CD14-positive monocyte (primary cell): Measurements from ENCODE around the gene CCDC107. TPM values are rescaled to one million over a fixed set of nuclear protein-coding genes. Genes with fewer than 3 reads are reported as not detected.

Experiments used
- DNase-seq, 3 donors: peaks; one replicate each; pipeline ENCODE4 v3.0.0-alpha.2; 2011 to 2022
- H2AFZ ChIP-seq: 2 replicates; pipeline ENCODE4 v1.6.0; 2012; ENCODE audit warnings: mild to moderate bottlenecking, low read depth, low read length, inconsistent platforms; ENCODE audit not compliant: insufficient read depth, poor library complexity, severe bottlenecking
- H3K27ac ChIP-seq, 2 donors: 1 replicate in 1 of 2; 2 replicates in 1 of 2; pipeline ENCODE4 v1.5.1; 2012 to 2013; ENCODE audit warnings: low read length in 2 of 2, control low read depth in 1 of 2, inconsistent platforms in 1 of 2, low read depth in 1 of 2, mild to moderate bottlenecking in 1 of 2
- H3K27me3 ChIP-seq, 2 donors: one replicate each; pipeline versions ENCODE4 v1.6.0 to v1.6.1; 2011 to 2013; ENCODE audit warnings: low read length in 2 of 2; ENCODE audit not compliant: control insufficient read depth in 2 of 2, insufficient read depth in 2 of 2
- H3K36me3 ChIP-seq, 2 donors: replicated peaks in 1 of 2; 1 replicate in 1 of 2; 2 replicates in 1 of 2; pipeline versions ENCODE4 v1.5.1 to v1.6.1; 2012 to 2013; ENCODE audit warnings: low read length in 2 of 2, control low read depth in 1 of 2, inconsistent platforms in 1 of 2, mild to moderate bottlenecking in 1 of 2; ENCODE audit not compliant: insufficient read depth in 2 of 2, control insufficient read depth in 1 of 2
- H3K4me1 ChIP-seq, 2 donors: 1 replicate in 1 of 2; 2 replicates in 1 of 2; pipeline versions ENCODE4 v1.5.1 to v1.6.1; 2012 to 2013; ENCODE audit warnings: low read length in 2 of 2, control low read depth in 1 of 2, inconsistent platforms in 1 of 2, mild to moderate bottlenecking in 1 of 2, moderate library complexity in 1 of 2; ENCODE audit not compliant: insufficient read depth in 2 of 2, control insufficient read depth in 1 of 2
- H3K4me2 ChIP-seq: replicated peaks from 2 replicates; pipeline ENCODE3; 2012; ENCODE audit warnings: low read length, moderate library complexity, mild to moderate bottlenecking; ENCODE audit not compliant: poor library complexity, severe bottlenecking; ENCODE audit errors: extremely low read depth
- H3K4me3 ChIP-seq, 3 experiments: fragments of 200-600 bp in 1 of 3; sonication (generic) in 1 of 3; replicated peaks in 1 of 3; 1 replicate in 2 of 3; 2 replicates in 1 of 3; pipeline ENCODE4 v1.5.1; 2011 to 2013; ENCODE audit warnings: low read length in 3 of 3, mild to moderate bottlenecking in 3 of 3, control low read depth in 2 of 3, low read depth in 2 of 3, inconsistent platforms in 1 of 3, moderate library complexity in 1 of 3
- H3K79me2 ChIP-seq: 2 replicates; pipeline ENCODE4 v1.6.0; 2012; ENCODE audit warnings: mild to moderate bottlenecking, control low read depth, inconsistent platforms, low read length, moderate library complexity; ENCODE audit not compliant: insufficient read depth
- H3K9ac ChIP-seq: 2 replicates; pipeline ENCODE4 v1.6.0; 2017; ENCODE audit warnings: low read length, mild to moderate bottlenecking; ENCODE audit not compliant: insufficient read depth, poor library complexity, severe bottlenecking
- H3K9me3 ChIP-seq, 2 donors: replicated peaks in 1 of 2; 1 replicate in 1 of 2; 2 replicates in 1 of 2; pipeline versions ENCODE4 v1.5.1 to v1.6.1; 2012 to 2013; ENCODE audit warnings: low read length in 2 of 2, control low read depth in 1 of 2; ENCODE audit not compliant: control insufficient read depth in 1 of 2, insufficient read depth in 1 of 2
- H4K20me1 ChIP-seq: 2 replicates; pipeline ENCODE4 v1.6.0; 2012; ENCODE audit warnings: mild to moderate bottlenecking, low read length, control low read depth, moderate library complexity; ENCODE audit not compliant: insufficient read depth
- H3K27ac Mint-ChIP-seq, 7 donors: one replicate each; pipeline ENCODE4 v1.8.0; 2020; ENCODE audit warnings: mild to moderate bottlenecking in 7 of 7, mixed read lengths in 7 of 7, moderate library complexity in 6 of 7, inconsistent platforms in 2 of 7
- H3K27me3 Mint-ChIP-seq, 3 donors: one replicate each; pipeline ENCODE4 v1.8.0; 2021 to 2022; ENCODE audit warnings: low read depth in 3 of 3, mild to moderate bottlenecking in 3 of 3, mixed read lengths in 3 of 3, moderate library complexity in 3 of 3, inconsistent platforms in 1 of 3
- H3K36me3 Mint-ChIP-seq, 2 donors: one replicate each; pipeline ENCODE4 v1.8.0; 2020; ENCODE audit warnings: mixed read lengths in 2 of 2, inconsistent platforms in 1 of 2, mild to moderate bottlenecking in 1 of 2
- H3K4me1 Mint-ChIP-seq: one replicate; pipeline ENCODE4 v1.8.0; 2020; ENCODE audit warnings: mild to moderate bottlenecking, mixed read lengths
- H3K4me3 Mint-ChIP-seq, 2 donors: one replicate each; pipeline ENCODE4 v1.8.0; 2020; ENCODE audit warnings: mild to moderate bottlenecking in 2 of 2, mixed read lengths in 2 of 2, moderate library complexity in 1 of 2
- H3K9me3 Mint-ChIP-seq, 7 donors: one replicate each; pipeline ENCODE4 v1.8.0; 2020 to 2022; ENCODE audit warnings: mixed read lengths in 7 of 7, mild to moderate bottlenecking in 6 of 7, moderate library complexity in 6 of 7, inconsistent platforms in 2 of 7
- CTCF ChIP-seq: fragments of 200-600 bp; IDR thresholded peaks from one replicate; pipeline ENCODE4 v1.8.0; 2022; ENCODE audit warnings: antibody characterized with exemption, mild to moderate bottlenecking
- WGBS: methylation state at CpG from one replicate; pipeline ENCODE4 v1.1.5; 2013; ENCODE audit warnings: missing lambda C conversion rate; ENCODE audit not compliant: insufficient coverage; 5-methylcytosine and 5-hydroxymethylcytosine counted together
- intact Hi-C, 2 donors: fragments of 100-400 bp; cut with micrococcal nuclease; formaldehyde crosslinking; loops; one replicate each; pipeline versions ENCODE4 v1.15.0 to v1.15.1; 2023
- polyA plus RNA-seq, 3 donors: library from polyadenylated mRNA; depleted of rRNA in 1 of 3; unstranded in 2 of 3; stranded (reverse) in 1 of 3; fragments of 300-500 nt in 2 of 3; fragments of >200 nt in 1 of 3; fragmentation: Illumina TruSeq in 2 of 3; gene quantifications; 1 replicate in 2 of 3; 2 replicates in 1 of 3; pipeline ENCODE4 v1.2.3, GENCODE V29; 2012 to 2021

Gene CCDC107
- polyA plus RNA-seq, 3 donors, result 17.2 to 32.6 (median 23.2) TPM

- Histone ChIP-seq H4K20me1 (no peaks in the 10 kb centered on the region), H3K4me3 (no peak overlapping the region), H3K4me2 (no peak overlapping the region), H2AFZ (no peak overlapping the region), H3K9me3 (no peaks in the 10 kb centered on the region), H3K27ac (peak overlapping the region in 1 of 2 donors; percentile 43), H3K36me3 (peaks cover 10 to 14% of the 10 kb centered on the region in 2 donors), H3K27me3 (no peaks in the 10 kb centered on the region), H3K4me1 (peaks cover 42 to 61% of the 10 kb centered on the region in 2 donors), H3K79me2 (peaks cover 38% of the 10 kb centered on the region), H3K9ac (no peak overlapping the region)
- intact Hi-C loops, result no loop called here
- no peak for TF ChIP-seq CTCF
- peaks cover 19 to 27% of the 10 kb centered on the region in 2 donors for H3K36me3 Mint-ChIP-seq
- H3K4me3 Mint-ChIP-seq, result no peak overlapping the region
- peaks cover 61% of the 10 kb centered on the region for H3K4me1 Mint-ChIP-seq
- peaks cover 0 to 7% (median 6%) of the 10 kb centered on the region in 3 donors for H3K27me3 Mint-ChIP-seq
- 42% methylated on average over 2 of the region's 3 CpGs for WGBS
- no peak for DNase-seq
- H3K9me3 Mint-ChIP-seq, result peaks cover 0 to 2% (median 0%) of the 10 kb centered on the region in 7 donors
- H3K27ac Mint-ChIP-seq, result peak overlapping the region in 5 of 7 donors; percentile 12 to 58 (median 25)
These were observed 3.8 kb downstream of the CCDC107 start for GRCh38 chr9:35661756-35662350.

GRCh38 chr9:35662437-35662836 lies 4.3 kb downstream of the CCDC107 start:
- Mint-ChIP-seq H3K36me3 (peaks cover 19 to 27% of the 10 kb centered on the region in 2 donors), H3K9me3 (peaks cover 0 to 3% (median 0%) of the 10 kb centered on the region in 7 donors), H3K4me1 (peaks cover 55% of the 10 kb centered on the region), H3K4me3 (peak overlapping the region in 1 of 2 donors; percentile 39), H3K27ac (peak overlapping the region in 2 of 7 donors; percentile 17 to 70), H3K27me3 (peaks cover 0 to 7% (median 6%) of the 10 kb centered on the region in 3 donors)
- Histone ChIP-seq H3K9me3 (no peaks in the 10 kb centered on the region), H3K9ac (no peak overlapping the region), H3K27me3 (no peaks in the 10 kb centered on the region), H4K20me1 (no peaks in the 10 kb centered on the region), H3K4me2 (no peak overlapping the region), H3K36me3 (peaks cover 10 to 14% of the 10 kb centered on the region in 2 donors), H3K79me2 (peaks cover 38% of the 10 kb centered on the region), H3K4me1 (peaks cover 36 to 55% of the 10 kb centered on the region in 2 donors), H2AFZ (no peak overlapping the region), H3K4me3 (no peak overlapping the region), H3K27ac (peak overlapping the region in 1 of 2 donors; percentile 43)
- intact Hi-C loops, result no loop called here
- no peak for TF ChIP-seq CTCF
- no peak for DNase-seq
- WGBS, result 82% methylated on average over 7 of the region's 7 CpGs
